ENCODE results near the gene CSH2. TPM values are rescaled to one million over a fixed set of nuclear protein-coding genes. Genes with fewer than 3 reads are reported as not detected.
A peak's percentile ranks its signal among the peaks of the same experiment; 100 is the strongest.
"Not testable (repeated sequence)": the region's sequence is repeated elsewhere in the genome, so short reads cannot be mapped to it uniquely, and the experiment has no call there.

CSH2 gene
- total RNA-seq, 1 experiment from 2014 or later, result not detected

DNA sequence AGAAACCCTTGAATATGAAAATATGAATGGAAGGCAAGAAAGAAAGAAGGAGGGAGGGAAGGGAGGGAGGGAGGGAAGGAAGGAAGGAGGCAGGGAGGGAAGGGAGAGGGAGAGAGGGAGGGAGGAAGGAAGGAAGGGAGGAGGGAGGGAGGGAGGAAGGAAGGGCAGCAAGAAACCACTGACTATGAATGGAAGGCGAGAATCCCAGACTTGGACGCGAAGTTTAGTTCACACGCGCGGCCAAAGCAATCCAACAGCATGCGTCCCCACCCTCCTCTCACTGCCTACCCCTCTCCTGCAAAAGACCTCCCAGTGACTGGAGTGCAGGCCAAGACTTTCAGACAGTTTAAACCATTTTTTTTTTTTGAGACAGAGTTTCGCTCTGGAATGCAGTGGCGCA is 23.1 kb downstream of the CSH2 start:
- no peaks in the 10 kb centered on the region; the same call in 1 of the 2 replicates for H3K4me1 ChIP-seq
- no peaks in the 10 kb centered on the region; the same call in 1 of the 2 replicates for H3K27me3 ChIP-seq
- no peaks in the 10 kb centered on the region for H3K9me3 ChIP-seq (replicated peaks)
- H3K27ac ChIP-seq, result no peak overlapping the region
- no peak overlapping the region for H3K4me3 ChIP-seq
- H3K36me3 ChIP-seq, result no peaks in the 10 kb centered on the region
- DNase-seq, result no peak

DNA sequence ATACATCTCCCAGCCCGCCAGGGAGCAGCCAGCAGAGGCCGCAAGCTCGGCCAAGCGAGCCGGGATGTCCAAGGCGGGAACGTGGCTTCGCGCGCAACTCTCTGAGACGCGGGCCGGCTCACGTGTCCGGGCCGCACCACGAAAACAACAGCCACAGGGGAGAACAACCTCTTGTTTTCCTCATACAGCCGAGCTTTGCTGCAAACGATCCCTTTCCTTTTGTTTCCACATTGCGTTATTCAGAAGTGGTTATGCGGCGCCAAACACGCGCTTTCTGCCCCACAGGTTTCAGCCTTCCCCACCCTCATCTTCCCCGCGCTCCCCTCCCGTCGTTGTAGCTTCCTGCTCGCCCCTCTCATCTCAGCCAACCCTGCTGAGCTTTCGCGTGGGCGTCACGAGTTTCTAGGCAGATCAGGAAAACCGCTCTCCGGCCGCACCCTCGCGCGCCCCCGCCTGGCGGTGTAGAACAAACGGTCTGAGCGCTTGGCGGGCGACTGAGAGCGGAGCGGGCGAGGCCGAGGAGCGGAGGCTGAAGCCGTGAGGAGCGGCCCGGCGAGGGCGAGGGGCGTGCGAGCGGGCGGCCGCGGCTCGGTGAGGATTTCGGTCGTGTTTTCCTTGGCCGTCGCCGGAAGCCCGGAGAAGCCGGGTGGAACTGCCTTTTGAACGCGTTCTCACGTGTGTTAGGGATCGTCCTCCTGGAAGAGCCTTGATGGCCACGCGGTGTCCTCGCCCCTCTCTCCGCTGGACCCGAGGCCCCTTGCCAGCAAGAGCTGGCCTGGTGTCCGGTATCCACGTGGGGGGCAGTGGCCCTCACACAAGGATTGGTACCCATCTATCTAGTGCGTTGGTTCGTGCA is 24.4 kb downstream of the CSH2 start:
- Histone ChIP-seq H3K27me3 (no peaks in the 10 kb centered on the region; the same call in 1 of the 2 replicates), H3K9me3 (replicated peaks) (no peaks in the 10 kb centered on the region), H3K4me1 (no peaks in the 10 kb centered on the region; the same call in 1 of the 2 replicates), H3K36me3 (no peaks in the 10 kb centered on the region), H3K27ac (no peak overlapping the region), H3K4me3 (no peak overlapping the region)
- DNase-seq, result no peak

DNA sequence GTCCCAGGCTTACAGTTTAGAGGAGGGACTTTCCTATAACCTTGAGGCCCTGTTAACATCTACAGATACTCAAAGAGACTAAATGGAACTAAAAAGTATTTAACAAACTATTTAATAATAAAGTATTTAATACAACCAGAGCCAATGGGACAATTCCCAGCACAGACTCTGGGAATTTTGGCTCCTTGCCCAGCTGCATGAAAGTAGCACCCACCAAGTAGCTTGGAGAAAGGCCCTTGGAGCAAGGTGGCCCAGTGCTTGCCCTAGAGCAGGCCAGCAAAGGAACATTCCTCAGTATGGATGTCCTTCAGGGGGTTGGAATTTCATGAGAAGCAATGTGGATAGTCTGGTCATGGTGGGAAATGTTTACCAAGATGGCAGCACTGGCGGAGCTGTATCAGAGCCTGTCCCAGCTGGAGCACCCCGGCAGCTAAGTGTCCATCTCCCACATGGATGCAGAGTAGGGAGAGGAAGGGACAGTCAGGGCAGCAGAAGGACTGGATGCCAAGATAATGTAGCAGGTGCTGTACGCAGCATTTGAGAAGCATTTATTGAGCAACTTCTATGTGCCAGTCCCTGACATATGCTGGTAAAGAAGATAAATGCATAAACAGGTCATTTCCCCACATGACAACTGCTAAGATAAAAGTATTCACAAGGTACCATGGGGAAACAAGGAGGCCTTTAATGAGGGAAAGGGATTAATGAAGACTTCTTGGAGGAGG is 25.8 kb downstream of the CSH2 start:
- Histone ChIP-seq H3K27me3 (no peaks in the 10 kb centered on the region), H3K27ac (no peak overlapping the region)

DNA sequence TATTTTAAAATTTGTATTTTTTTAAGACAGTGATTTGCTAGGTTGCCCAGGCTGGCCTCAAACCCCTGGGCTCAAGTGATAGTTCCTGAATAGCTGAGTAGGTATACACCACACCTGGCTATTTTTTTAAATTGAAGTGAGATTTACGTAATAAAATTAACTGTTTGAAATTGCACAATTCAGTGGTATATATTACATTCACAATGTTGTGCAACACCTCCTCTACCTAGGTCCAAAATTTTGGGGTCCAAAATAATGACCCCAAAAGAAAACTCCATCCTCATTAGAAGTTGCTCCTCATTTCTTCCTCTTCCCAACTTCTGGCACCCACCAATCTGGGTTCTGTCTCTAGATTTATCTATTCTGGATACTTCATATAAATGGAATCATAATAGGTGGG is 28.0 kb downstream of the CSH2 start:
- Histone ChIP-seq H3K36me3 (no peaks in the 10 kb centered on the region), H3K9me3 (replicated peaks) (no peaks in the 10 kb centered on the region), H3K27ac (no peak overlapping the region), H3K4me1 (peaks cover 11% of the 10 kb centered on the region; the same call in 1 of the 2 replicates), H3K27me3 (no peaks in the 10 kb centered on the region), H3K4me3 (no peak overlapping the region)
- no peak for DNase-seq

More for the DNA sequence above, 25.8 kb downstream of the CSH2 start:
- no peaks in the 10 kb centered on the region for H3K9me3 ChIP-seq (replicated peaks)
- DNase-seq, result no peak
- H3K36me3 ChIP-seq, result no peaks in the 10 kb centered on the region
- no peak overlapping the region for H3K4me3 ChIP-seq
- H3K4me1 ChIP-seq, result peaks cover 3% of the 10 kb centered on the region; the same call in 1 of the 2 replicates

DNA sequence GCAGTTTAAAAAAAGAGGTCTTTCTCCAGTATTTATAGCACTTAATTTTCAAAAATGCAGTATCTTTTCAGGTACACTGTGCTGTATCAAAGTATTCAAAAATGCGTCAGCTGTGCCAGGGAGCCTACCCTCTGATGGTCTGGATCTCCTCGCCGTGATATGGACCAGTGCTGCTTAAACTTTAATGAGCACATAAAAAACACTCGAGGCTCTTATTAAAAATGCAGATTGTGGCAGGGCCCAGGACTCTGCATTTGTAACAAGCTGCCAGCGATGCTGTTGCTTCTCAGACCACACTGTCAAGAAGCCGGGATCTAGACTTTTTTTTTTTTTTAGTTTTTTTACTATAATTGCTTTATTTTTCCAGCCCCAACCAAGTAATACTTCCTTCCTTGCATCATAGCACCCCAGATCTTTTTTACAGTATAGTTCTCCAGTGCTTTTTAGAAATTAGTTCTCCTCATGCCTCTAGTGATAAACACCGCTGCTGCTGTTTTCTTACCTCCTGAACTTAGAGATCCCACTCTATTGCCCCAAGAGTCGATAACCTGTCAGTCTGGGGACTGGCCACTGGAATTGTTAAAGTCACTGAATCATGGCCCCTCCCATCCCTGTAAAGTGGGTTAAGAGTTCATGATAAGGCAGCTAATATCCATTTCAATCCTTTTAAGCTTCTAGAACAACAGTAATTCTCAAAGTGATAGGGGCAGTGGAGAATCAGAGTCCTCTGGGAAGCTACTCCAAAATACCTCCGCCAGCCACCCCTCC is 29.4 kb downstream of the CSH2 start:
- Histone ChIP-seq H3K4me3 (peak overlapping the region; percentile 83), H3K36me3 (no peaks in the 10 kb centered on the region), H3K27ac (no peak overlapping the region)

DNA sequence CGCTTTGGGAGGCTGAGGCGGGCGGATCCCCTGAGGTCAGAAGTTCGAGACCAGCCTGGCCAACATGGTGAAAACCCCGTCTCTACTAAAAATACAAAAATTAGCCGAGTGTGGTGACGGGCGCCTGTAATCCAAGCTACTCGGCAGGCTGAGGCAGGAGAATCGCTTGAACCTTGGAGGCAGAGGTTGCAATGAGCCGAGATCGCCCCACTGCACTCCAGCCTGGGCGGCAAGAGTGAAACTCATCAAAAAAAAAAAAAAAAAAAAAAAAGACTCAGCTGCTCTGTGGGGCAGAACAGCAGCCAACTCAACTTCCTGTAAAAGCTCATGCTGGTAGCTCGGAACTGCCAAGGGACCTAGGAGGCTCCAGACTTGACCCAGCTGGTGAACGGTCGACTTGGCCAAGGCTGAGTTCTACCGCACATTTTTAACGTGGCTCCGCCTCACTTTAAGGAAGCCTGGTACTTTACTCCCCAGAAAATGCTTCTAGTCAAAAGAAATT is 30.0 kb downstream of the CSH2 start:
- H3K4me1 ChIP-seq, result peaks cover 11% of the 10 kb centered on the region; the same call in 1 of the 2 replicates
- H3K9me3 ChIP-seq (replicated peaks); H3K27me3 ChIP-seq; H3K36me3 ChIP-seq: not testable (repeated sequence)
- peak overlapping the region; percentile 83 for H3K4me3 ChIP-seq
- H3K27ac ChIP-seq, result peak overlapping the region; percentile 25; the same call in 1 of the 2 replicates
- peak; percentile 25 to 43 for DNase-seq

More for the DNA sequence above, 29.4 kb downstream of the CSH2 start:
- Histone ChIP-seq H3K9me3 (replicated peaks) (no peaks in the 10 kb centered on the region), H3K27me3 (no peaks in the 10 kb centered on the region), H3K4me1 (peaks cover 11% of the 10 kb centered on the region; the same call in 1 of the 2 replicates)
- no peak for DNase-seq

DNA sequence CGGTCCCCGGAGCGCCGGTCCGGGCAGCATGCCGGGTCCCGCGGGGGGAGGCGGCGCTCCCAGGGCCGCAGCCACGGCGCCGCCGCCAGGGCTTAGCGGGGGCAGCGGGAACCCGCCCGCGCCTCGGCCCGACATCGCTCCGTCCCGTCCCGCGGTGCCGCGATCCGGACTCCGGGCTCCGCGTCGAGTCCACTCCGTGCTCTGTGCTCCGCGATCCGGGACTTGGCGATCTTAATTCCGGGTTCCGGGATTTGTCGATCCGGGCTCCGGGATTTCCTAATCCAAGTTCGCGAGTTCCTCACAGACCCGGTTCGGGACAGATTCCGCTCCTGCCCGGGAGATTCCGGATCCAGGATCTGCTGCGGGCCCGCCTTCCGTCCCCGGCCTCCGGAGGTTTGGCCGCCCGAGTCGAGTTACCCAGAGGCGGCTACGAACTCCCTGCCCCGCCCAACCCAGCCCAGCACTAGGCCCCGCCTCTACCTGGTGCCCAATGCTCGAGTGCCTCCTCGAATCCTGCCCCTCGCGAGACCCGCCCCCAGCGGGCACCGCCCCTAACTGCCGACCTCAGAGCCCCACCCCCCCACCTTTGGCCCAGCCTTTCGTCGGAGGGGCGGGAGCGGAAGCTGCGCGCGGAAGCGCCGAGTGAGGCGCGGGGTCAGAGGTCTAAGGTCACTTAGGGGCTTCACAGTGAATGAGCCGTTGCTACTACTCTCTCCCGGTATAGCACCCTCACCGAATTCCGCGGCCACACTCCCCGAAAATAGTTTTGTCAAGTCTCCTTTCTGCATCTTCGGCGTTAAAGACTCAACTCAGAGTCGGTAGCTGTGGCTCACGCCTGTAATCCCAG is 30.7 kb downstream of the CSH2 start, which contains the start of gene SMARCD2:
SMARCD2 (minus strand) TSS at position 146 of the 847 bp plus-strand sequence; CDS start at position 135, 11 bp downstream.
- H3K4me1 ChIP-seq, result peaks cover 11% of the 10 kb centered on the region; the same call in 1 of the 2 replicates
- peak; percentile 97 to 98 for DNase-seq
- H3K27me3 ChIP-seq, result no peaks in the 10 kb centered on the region
- H3K36me3 ChIP-seq, result no peaks in the 10 kb centered on the region
- peak within 1 kb of the TSS; percentile 57 for H3K27ac ChIP-seq
- peak within 1 kb of the TSS; percentile 83 for H3K4me3 ChIP-seq
- no peaks in the 10 kb centered on the region for H3K9me3 ChIP-seq (replicated peaks)

DNA sequence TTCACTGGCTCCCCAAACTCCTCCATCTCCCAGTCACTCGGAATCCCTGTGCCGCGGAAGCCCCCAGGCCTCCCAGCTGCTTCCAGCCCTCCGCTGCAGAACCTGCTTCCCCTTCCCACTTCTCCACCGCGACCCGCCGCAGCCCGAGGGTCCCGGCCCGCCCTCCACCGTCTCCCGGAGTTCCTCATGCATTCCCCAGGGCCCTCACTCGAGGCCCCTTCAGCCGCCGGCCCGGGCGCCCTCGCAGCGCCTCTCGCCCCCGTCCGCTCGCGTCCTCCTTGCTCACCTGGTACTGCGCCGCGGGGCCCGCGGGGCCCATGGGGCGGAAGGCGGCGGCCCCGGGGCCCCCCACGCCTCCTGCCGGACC is 31.3 kb downstream of the CSH2 start:
- Histone ChIP-seq H3K27me3 (no peaks in the 10 kb centered on the region), H3K36me3 (no peaks in the 10 kb centered on the region), H3K4me1 (peaks cover 11% of the 10 kb centered on the region; the same call in 1 of the 2 replicates), H3K4me3 (peak overlapping the region; percentile 83), H3K9me3 (replicated peaks) (no peaks in the 10 kb centered on the region), H3K27ac (peak overlapping the region; percentile 19; the same call in 1 of the 2 replicates)
- peak; percentile 22 to 34 for DNase-seq

DNA sequence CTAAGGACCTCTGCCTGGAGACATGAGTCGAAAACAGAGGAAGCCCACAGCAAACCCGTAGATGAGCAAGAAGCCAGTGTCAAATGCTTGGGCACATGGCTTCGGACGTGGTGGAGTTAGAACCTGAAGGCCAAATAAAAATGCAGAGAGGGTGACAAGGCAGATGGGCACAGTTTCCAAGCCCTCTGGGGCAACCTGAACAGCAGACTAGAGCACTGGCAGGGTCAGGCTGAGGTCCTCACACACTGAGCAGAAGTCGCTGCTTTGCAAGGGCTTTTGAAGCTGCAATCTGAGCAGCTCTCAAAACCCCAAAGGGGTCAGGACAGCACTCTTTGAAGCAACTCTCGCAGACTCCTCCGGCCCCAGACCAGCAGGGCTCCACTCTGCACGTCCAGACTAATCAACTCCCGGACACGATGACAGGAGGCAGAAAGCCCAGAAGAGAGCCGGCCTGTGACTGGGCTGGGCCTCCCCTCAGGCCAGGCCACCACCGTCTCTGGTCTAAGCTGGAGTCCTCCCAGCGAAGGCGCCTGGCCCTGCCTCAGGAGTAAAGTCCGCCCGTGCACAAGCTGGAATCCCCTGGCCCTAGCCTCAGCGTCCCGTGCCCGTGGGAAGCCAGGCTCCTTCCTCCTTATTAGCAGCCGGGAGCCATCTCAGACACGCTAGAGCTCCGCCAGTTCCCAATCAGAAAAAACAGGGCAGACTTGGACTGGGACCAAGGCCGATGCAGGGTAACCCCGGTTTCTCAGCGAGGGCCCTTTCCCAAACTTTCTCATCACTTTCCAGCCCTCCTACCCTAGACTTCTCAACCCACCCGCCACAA is 31.9 kb downstream of the CSH2 start:
- Histone ChIP-seq H3K27ac (peak overlapping the region; percentile 19; the same call in 1 of the 2 replicates), H3K4me3 (peak overlapping the region; percentile 83), H3K4me1 (peaks cover 11% of the 10 kb centered on the region; the same call in 1 of the 2 replicates), H3K9me3 (replicated peaks) (no peaks in the 10 kb centered on the region), H3K36me3 (no peaks in the 10 kb centered on the region; the same call in 1 of the 2 replicates), H3K27me3 (no peaks in the 10 kb centered on the region)
- peak; percentile 28 to 44 for DNase-seq

DNA sequence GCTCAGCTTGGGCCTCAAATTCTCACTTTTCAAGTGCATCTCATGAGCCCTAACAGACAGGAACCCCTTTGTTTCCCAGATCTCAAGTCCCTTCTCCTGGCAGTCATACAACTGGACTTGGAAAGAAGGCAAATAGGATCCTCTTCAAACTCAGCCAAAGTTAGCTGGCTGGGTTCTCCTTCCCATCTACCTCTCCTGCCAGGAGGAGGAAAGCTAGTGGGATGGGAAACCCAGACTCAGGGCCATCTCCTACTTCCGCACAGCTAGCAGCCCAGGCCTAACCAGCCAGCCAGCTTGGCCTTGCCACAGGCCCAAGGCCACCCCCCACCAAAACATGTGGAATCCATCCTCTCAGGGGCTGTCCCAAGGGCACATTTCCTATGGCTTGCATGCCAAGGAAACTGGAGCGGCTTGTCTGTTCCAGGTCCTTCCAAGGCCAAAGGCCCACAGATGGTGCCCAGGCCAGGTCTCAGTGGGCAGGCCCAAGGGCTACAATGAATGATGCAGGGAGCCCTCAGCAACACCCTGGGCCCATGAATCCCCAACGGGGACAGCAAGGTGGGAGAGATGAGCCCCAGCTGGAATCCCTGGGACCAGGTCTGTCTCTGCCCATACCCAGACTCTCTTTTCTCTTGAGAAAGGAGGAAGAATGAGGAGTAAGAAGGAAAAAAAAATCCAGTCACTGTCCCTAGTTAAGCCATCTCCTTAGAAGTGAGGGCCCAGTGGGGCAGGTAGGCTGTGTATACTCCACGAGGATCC is 32.7 kb downstream of the CSH2 start:
- Histone ChIP-seq H3K27me3 (no peaks in the 10 kb centered on the region), H3K4me3 (peak overlapping the region; percentile 83), H3K9me3 (replicated peaks) (no peaks in the 10 kb centered on the region), H3K4me1 (peaks cover 11% of the 10 kb centered on the region; the same call in 1 of the 2 replicates), H3K27ac (no peak overlapping the region), H3K36me3 (no peaks in the 10 kb centered on the region; the same call in 1 of the 2 replicates)
- no peak for DNase-seq

DNA sequence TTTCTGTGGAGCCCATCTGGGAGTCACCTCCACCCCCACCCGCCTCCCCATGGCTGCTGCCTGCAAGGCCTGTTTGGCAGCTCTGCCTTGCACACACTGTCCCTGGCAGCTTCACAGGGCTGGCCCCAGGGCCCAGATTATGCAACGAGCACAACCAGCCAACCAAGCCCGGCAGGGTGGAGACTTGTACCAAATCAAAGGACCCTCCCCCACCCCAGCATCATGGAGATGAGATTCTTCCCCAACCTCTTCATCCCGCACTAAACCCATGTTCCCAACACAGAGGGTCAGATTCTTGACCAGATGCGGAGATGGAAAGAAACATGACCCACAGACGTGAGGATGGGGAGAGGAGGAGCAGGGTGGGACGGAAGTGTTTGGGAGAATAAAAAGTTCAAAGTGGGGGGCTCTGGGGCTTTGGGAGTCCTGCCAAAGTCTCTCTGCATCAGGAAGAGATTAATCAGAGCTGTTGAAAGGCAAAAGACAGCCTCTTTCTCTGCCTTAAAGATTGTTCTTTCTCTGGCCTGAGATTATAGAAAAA is 34.8 kb downstream of the CSH2 start:
- peaks cover 3% of the 10 kb centered on the region; the same call in 1 of the 2 replicates for H3K36me3 ChIP-seq
- H3K4me1 ChIP-seq, result peaks cover 9% of the 10 kb centered on the region; the same call in 1 of the 2 replicates
- no peak for DNase-seq
- H3K4me3 ChIP-seq, result no peak overlapping the region
- no peaks in the 10 kb centered on the region for H3K27me3 ChIP-seq
- H3K27ac ChIP-seq, result no peak overlapping the region
- no peaks in the 10 kb centered on the region for H3K9me3 ChIP-seq (replicated peaks)
